Stimulated activated CD8-positive, alpha-beta memory T cell treated with anti-CD3 and anti-CD28 coated beads, Interleukin-12 subunit alpha, Interleukin-12 subunit beta, amount 100 ng/mL, for 24 hours (primary cell): Measurements from ENCODE around the gene NMD3.

Experiments
- DNase-seq: peaks from one replicate; pipeline ENCODE4 v3.0.0-alpha.2; 2020; ENCODE audit errors: extremely low read depth

The NMD3 gene

DNA sequence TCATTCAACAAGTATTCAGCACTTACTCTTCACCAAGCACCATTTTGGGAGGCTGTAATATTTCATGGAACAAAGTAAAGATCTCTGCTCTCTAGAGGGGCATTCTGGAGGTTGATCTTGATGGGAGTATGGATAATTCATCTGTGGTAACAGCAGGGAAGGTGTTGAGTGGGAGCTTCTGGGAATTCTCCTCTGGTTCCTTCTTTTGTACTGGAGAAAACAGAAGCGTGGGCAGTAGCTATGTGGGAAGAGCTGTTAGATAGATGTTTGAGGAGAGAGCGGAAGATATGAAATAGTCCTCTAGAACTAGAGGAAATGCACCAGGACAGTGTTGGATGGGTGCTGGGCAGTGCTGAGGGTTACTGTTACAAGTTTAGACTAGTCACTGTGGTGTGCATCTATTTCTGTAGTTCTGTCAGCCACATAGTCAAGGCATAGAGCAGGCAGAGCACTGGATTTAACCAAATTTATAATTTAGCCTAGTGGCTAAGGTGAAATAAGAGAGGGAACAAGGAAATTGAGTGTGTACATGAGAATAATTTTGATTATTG, 9.6 kb downstream of the NMD3 start:
- no peak for DNase-seq

DNA sequence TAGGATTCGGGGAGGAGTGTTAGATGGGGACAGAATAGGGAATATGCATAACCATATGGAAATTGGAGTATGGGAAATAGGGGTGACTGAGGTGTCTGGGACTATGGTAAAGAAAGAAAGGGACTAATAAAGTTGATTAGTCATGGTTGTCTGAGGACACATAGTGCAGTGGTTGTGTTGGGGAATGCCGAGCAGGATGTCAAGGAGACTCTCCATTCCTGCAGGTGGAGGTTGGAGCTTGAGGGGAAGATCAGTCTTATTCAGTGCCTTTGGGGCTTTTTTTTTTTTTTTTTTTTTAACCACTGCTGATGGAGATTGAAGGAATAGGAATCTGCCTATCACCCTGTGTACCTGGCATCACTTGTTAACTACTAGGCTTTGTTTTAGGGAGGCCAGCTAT, 10.8 kb downstream of the NMD3 start:
- DNase-seq = no peak

- DNase-seq = no peak
Measured at GRCh38 chr3:161233557-161233956, 12.4 kb downstream of the NMD3 start.

DNA sequence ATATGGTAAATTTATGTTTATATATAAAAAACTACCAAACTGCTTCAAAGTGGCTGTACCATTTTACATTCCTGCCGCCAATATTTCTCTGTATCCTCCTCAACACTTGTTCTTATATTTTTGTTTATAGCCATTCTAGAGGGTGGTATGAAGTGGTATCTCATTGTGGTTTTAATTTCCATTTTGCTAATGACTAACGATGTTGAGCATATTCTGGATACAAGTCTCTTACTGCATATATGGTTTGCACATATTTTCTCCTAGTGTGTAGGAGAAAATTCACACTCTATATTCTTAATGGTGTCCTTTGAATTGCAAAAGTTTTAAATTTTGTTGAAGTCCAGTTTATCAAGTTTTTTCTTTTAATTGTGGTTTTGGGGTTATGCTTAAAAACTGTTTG, 15.1 kb downstream of the NMD3 start:
- no peak for DNase-seq

DNA sequence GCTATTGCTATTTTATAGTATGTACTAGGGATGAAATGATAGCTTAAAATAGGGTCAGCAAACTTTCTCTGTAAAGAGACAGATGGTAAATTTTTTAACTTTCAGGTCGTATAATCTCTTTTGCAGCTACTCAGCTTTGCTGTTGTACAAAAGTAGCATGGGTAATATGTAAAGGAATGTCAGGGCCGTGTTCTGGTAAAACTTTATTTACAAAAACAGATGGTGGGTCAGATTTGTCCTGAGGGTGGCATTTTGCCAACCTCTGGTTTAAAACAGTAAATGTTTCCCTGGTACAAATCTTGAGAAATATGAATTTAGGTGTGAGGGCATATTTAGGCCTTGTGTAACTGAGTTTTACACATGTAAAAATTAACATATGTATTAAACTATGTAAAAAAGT, 18.6 kb downstream of the NMD3 start:
- no peak for DNase-seq

DNA sequence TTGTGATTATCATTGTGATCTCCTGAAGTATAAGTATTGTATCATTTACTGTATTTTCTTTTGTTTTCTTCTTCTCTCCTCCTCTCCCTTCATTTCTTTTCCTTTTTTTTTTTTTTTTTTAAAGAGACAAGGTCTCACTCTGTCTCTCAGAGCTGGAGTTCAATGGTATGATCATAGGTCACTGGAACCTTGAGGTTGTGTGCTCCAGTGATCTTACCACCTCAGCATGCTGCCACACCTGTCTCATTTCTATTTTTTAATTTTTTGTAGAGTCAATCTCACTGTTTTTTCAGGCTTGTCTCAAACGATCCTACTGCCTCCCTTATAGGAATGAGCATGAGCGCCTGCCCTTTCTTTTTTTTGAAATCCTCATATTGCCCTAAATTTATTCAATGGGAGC, 23.4 kb downstream of the NMD3 start:
- no peak for DNase-seq

DNA sequence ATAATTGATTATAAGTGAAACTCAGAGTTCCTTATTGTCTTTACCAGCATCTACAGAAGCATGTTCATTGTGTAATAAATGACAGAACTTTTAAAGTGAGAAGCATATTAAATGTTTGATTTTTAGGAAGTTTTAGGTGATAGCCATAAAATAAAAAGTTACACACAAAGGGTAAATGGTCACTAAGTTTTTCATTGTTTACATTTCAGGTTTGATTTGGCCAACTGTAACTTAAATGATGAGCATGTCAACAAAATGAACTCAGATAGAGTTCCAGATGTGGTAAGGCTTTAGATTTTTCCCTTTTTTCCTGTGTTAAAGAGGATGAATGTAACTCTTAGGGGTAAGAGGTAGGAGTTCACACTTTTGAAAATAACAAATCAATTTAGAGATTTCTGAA, 25.9 kb downstream of the NMD3 start:
- no peak for DNase-seq

- no peak for DNase-seq
Measured at GRCh38 chr3:161250116-161250515, 29.0 kb downstream of the NMD3 start.

GRCh38 chr3:161251716-161252115, 30.6 kb downstream of the NMD3 start:
- no peak for DNase-seq

GRCh38 chr3:161252143-161252542, 31.0 kb downstream of the NMD3 start:
- DNase-seq = no peak

DNA sequence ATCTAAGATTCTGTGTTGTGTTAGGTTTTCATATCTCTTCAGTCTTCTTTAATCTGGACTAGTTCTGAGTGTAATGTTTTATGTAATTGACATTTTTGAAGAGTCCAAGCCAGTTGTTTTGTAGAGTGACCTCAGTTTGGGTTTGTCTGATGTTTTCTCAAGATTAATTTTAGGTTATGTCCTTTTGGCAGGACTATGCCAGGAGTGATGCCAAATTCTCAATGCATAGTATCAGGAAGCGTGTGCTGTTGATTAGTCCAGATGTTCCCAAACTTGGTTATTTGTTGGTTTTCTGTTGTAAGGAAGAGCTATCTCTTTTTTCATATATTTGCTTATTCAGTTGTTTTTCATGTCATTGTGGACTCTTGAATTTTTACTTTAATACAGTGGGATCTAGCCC, 32.6 kb downstream of the NMD3 start:
- DNase-seq = no peak

GRCh38 chr3:161254861-161255260, 33.8 kb downstream of the NMD3 start:
- DNase-seq = no peak

DNA sequence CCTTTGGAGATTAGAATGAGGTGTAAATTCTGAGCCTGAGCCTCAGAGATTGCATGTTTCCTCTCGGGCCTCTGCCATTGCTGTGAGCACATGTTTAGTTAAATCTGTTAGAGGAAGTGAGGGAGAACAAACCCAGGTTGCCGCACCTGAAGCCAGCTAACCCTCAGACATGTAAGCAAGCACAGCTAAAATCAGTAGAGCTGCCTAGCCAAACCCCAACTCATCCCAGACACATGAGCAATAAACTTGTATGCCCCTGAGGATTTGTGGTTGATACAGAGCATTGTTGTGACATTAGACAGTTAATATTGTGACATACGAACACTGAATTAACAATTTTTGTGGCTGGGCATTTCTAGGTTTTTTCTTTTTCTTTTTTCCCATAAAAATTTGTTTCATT, 41.9 kb downstream of the NMD3 start:
- DNase-seq = no peak

GRCh38 chr3:161264852-161265251, 43.7 kb downstream of the NMD3 start:
- no peak for DNase-seq

DNA sequence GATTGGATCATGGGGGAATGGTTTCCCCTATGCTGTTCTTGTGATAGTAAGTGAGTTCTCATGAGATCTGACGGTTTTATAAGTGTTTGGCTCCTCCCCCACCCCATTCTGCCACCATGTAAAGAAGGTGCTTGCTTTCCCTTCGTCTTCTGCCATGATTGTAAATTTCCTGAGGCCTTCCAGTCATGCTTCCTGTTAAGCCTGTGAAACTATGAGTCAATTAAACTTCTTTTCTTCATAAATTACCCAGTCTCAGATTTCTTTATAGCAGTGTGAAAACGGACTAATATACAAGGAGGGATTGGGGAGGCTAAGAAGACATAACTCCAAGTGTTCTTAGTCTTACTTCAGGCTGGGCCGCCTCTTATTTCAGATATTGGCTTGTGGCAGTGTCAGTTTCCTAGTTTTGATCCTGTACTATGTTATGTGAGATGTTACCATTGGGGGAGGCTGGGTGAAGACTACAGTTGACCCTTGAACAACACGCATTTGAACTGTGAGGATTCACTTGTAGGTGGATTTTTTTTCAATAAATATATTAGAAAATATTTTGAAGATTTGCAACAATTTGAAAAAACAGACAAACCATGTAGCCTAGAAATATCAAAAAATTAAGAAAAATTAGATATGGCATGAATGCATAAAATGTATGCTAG, 44.9 kb downstream of the NMD3 start:
- DNase-seq = no peak

DNA sequence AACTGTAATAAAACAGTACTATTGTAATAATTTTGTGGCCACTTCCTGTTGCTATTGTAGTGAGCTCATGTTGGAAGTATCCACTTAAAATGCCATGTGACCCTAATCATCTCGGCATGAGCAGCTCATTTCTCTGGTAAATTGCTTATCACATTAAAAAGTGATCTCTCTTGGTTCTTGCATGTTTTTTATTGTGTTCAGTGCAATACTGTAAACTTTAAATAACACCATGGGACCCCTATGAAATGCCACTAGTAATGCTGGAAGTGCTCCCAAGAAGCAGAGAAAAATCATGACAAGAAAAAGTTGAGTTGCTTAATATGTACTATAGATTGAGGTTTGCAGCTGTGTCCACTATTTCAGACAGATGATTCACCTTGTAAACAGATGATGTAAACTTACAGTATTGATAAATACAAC, 45.6 kb downstream of the NMD3 start:
- DNase-seq = no peak

GRCh38 chr3:161267646-161268045, 46.5 kb downstream of the NMD3 start:
- DNase-seq = no peak

DNA sequence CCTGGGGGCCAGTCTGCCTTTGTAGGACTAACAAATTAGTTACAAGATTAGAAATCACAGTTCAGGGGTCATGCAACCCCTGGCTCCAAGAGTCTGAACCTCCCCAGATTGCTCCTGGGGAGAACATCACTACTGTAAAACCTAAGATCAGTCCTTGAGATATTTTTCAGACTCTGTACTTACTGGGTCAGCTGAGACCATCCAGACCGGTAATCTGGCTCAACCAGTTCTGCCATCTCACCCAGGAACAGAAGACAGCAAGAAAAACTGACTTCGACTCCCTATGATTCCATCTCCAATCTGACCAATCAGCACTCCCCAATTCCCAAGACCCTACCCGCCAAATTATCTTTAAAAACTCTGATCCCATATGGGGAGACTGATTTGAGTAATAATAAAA, 47.5 kb downstream of the NMD3 start:
- DNase-seq = no peak

GRCh38 chr3:161270991-161271390, 49.9 kb downstream of the NMD3 start:
- no peak for DNase-seq

- no peak for DNase-seq
Measured at GRCh38 chr3:161271646-161272045, 50.5 kb downstream of the NMD3 start.

- DNase-seq = no peak
Measured at GRCh38 chr3:161272524-161272923, 51.4 kb downstream of the NMD3 start.

DNA sequence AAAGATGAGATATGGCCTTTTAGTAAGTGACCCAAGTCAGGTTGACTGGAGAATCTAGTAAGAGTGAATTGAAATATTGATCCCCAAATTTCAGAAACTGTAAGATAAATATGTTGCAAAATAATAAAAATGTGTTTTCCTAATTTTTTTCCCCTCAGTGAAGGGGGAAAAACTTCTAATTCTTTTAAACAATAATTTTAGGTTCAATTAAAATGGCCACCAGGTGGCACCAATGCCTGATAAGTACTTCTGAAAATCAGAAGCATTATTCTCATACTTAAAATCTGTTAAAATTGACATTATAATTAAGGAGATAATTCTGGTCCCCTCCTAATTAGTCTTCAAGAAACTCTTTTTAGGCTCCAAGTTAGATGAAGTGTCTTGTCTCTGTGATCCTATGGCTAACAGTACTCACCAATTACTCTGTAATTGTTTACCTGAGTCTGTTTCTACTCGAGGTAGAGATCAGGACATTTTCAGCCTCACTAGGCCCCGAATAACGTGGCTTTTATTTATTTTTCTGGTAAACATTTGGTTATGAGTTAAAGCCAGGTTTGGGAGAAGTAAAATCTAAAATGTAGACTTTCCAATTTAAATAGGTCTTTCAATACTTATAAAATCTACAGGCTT, 52.6 kb downstream of the NMD3 start:
- DNase-seq = no peak

GRCh38 chr3:161274691-161275298, 53.7 kb downstream of the NMD3 start:
- no peak for DNase-seq
